Urothelium cell line (cell line): ENCODE results near the gene CCL13.

Experiments
- DNase-seq: peaks from one replicate; pipeline ENCODE4 v3.0.0; 2011; ENCODE audit warnings: low spot score, mixed read lengths
- FAIRE-seq: peaks from 2 replicates; lab custom pipeline; 2011; peaks lifted over from hg19 to GRCh38; lab: Jason Lieb, UNC

CCL13 gene

DNA sequence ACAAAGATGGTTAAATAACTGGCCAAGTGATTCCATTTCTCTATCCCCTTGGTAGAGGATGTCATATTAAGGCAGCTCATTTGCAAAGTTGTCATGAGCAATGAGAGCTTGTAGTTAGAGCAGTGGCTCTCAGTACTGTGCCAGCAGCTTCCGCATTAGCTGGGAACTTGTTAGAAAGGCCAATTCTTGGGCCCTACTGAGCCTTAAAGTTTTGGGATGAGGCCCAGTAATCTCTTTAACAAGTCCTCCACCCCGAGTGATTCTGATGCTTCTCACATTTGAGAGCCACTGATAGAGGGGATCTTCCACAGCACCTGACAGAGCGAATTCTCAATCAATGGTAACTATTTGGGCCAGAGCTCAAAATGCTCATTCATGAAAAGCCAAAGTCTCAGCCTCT is 26.9 kb downstream of the CCL13 start:
- FAIRE-seq (no peak), DNase-seq (no peak)

- no peak for DNase-seq
- FAIRE-seq: no peak
Measured at GRCh38 chr17:34384271-34384670, 28.0 kb downstream of the CCL13 start.

GRCh38 chr17:34384822-34385605 is 28.7 kb downstream of the CCL13 start:
- FAIRE-seq (peak; percentile 53), DNase-seq (no peak)

DNA sequence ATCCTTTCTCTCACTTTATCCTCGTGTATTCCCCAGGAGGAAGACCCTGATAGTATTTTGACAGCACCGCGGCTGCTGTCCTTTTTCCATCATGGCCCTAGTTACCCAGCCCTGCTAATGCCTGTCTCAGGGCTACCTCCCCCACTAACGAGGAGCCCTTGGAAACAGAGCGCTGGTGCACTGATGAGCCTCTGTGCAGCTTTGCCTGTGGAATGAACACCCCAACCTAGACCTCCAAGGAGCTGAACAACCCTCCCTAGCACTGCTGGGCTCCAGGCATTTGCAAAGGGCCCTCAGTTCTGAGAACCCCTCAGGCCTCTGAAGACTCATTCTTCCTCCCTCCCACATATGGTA is 30.0 kb downstream of the CCL13 start:
- DNase-seq (no peak), FAIRE-seq (no peak)

GRCh38 chr17:34386697-34387550 is 30.6 kb downstream of the CCL13 start:
- DNase-seq (peak; percentile 34), FAIRE-seq (no peak)

- no peak for DNase-seq
Measured at GRCh38 chr17:34387566-34387965, 31.3 kb downstream of the CCL13 start.

GRCh38 chr17:34389126-34389750 is 33.0 kb downstream of the CCL13 start:
- DNase-seq (no peak), FAIRE-seq (no peak)

More at GRCh38 chr17:34387566-34387965, 31.3 kb downstream of the CCL13 start:
- FAIRE-seq: no peak

DNA sequence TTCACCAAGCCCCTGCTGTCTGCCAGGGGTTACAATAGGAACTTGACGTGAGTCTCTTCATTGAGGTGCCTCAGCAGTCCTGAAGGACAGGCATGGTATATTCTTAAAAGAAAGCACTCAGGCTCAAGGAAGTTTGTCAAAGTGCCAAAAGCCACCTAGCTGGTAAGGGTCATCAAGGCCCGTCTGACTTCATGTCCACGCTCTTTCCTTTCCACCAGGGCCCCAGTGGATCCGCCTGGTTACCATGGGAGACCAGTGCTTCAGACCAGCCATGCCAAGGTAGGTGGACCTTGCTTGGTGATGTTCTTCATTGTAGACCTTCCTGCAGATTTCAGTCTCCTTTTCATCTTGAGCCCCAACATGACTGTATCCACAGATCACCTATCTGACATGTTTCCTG is 34.4 kb downstream of the CCL13 start:
- DNase-seq: no peak
- FAIRE-seq: no peak

DNA sequence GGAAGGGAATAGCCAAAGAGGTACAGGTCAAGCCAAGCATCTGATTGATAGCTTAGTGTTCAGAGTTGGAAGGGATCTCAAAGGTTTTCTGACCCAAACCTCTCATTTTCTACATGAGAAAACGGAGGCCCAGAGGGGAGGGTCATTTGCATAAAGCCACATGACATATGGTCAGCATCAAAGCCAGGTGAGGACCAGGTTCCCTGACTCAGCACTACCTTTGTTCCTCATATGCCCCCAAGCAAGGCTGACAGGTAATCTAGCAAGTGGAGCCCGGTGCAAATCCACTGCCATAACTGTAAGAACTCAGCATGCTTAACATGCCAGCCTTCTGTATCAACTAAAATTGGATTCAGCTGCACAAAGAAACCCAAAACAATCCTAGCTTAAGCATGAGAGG is 35.0 kb downstream of the CCL13 start:
- no peak for FAIRE-seq
- no peak for DNase-seq

GRCh38 chr17:34393401-34393800 is 37.1 kb downstream of the CCL13 start:
- no peak for FAIRE-seq

GRCh38 chr17:34397265-34397664 is 41.0 kb downstream of the CCL13 start:
- no peak for DNase-seq
- FAIRE-seq: no peak

More at GRCh38 chr17:34393401-34393800, 37.1 kb downstream of the CCL13 start:
- DNase-seq: no peak

- no peak for FAIRE-seq
- DNase-seq: no peak
Measured at GRCh38 chr17:34398990-34399389, 42.7 kb downstream of the CCL13 start.

DNA sequence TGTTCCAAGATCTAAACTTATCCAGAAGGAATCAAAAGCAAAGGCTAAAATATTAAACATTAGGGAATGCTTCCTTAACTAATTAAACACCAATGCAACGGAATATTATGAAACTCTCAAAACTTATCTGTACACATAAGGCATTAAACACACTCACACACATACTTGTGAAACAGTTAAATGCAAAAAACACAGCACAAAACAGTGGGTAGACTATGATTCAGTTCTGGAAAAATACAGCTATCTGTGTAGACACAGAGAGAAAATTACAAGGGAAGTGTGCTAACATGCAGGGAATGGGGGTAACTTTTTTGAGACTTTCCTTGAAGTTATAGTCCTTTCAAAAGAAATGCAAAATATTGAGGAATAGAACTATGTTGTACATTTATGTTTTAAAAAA is 43.4 kb downstream of the CCL13 start:
- no peak for FAIRE-seq
- DNase-seq: no peak

DNA sequence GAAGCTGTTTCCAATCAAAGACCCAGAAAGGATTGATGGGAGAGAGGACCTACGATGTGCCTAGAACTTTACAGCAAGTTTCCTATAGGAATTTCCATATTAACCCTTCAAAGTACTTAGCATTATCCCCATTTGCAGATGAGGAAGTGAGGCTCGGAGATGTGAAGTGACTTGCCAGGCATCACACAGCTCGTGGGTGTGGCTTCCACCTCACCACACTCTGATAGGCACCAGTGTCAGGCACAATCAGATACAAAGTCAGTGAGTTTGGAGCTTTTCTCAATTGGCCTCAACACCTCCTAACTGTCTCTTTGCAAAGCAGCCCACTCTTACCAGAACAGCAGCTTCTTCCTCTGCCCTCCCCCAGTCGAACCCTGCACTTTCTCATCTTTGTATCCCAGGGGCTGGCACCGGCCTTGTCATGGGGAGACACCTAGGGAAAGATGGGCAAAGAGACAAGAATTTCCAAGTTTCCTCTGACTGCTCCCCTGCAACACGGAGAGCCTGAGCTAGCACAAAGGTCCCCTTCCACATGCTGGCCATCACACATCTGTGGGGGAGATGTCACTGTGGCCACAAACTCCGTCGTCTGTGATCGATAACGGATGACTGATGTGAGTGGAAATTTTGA is 44.1 kb downstream of the CCL13 start:
- FAIRE-seq: no peak
- DNase-seq: no peak

GRCh38 chr17:34401165-34401564 is 44.9 kb downstream of the CCL13 start:
- no peak for FAIRE-seq
- no peak for DNase-seq

- DNase-seq (no peak), FAIRE-seq (no peak)
Measured at GRCh38 chr17:34403006-34403405, 46.7 kb downstream of the CCL13 start.

DNA sequence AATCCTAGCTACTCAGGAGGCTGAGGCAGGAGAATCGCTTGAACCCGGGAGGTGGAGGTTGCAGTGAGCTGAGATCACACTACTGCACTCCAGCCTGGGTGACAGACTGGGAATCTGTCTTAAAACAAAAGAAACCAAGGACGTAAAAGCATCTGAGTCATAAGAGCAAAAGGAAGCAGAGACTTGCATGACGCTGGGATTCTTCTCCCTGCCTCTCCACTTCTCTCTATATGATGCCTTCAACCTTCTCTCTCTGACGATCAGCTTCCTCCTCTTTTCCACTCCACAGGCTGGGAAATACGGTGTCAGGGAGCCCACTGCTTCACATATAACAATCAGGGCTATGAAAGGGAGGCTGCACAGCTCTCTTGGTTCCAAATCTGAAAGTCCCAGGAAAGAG is 49.9 kb downstream of the CCL13 start:
- DNase-seq (no peak), FAIRE-seq (no peak)
